GM21381 (cell line): ENCODE results near the gene SUPV3L1.
"Not testable (repeated sequence)": the region's sequence is repeated elsewhere in the genome, so short reads cannot be mapped to it uniquely, and the experiment has no call there.

Experiments
- ATAC-seq: cut with Tn5 transposase; IDR thresholded peaks from one replicate; pipeline ENCODE4 v1.9.1; 2021; ENCODE audit warnings: mild to moderate bottlenecking, moderate library complexity; ENCODE audit not compliant: unreplicated experiment

Gene SUPV3L1

DNA sequence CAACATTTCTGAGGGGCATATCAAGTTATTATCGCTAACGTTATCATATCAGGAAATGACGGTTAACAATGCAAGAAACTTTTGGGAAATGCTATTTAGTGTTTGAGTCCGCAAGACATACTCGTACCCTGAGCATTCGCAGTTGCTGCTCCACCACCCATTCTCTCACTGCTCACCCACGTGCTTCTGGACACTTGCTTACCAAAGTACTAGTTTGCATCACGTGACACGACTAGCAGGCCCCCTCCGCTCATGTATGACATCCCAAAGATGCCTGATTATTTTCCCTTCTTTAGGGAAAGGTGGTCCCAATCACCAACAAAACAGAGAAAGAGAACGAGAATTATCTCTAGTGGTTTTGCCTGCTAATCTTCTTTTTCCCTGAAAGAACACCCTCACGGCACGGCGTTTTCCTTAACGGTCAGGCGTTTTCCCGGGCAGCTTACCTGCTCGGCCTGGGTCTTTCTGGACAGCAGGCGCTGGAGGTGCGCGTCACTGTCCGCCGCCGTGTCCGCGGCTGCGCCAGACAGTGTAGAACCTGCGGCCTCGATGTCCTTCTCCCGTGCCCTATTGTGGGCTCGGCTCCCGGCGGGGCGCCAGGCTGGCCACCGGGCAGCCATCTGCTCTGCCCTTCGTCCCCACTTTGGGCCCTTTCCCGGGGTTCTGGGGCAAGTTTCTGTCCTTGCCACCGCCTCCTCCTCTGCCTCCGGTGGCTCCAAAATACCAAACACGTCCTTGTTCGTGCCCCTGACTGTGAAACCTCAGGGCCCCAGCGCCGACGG, at the start of gene SUPV3L1:
TSS of gene SUPV3L1 (plus strand) at position 492 of the 782 bp plus-strand sequence. CDS start at position 550, 58 bp downstream.
- peak; percentile 78 for ATAC-seq

DNA sequence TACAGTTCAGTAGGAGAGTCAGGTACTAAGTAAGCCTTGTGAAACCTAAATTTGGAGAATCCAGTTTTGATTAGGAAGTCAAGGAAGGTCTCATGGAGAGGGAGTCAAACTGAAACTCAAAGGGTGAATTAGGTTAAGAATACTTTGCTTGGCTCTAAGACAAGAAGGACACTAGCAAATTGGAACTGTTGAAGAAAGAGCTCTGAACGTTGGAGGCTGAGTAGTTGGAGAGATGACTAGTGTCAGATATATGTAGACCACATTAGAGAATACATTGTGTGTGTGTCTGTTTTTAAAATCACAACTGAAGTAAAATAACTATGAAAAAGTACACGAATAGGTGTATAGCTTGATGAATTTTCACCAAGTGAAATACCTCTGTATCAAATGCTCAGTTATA, 49.8 kb upstream of the SUPV3L1 start:
- ATAC-seq = no peak

DNA sequence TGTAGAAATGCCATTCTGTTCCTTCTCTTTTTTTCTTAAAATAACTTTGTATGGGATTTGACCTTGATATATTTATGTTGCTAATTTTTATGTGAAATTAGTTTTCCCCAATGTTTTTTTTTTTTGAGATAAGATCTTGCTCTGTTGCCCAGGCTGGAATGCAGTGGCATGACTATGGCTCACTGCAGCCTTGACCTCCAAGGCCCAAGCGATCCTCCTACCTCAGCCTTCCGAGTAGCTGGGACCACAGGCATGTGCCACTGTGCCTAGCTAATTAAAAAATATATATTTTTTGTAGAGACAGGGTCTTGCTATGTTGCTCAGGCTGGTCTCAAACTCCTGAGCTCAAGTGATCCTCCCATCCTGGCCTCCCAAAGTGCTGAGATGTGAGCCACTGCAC, 40.1 kb upstream of the SUPV3L1 start:
- ATAC-seq = no peak

DNA sequence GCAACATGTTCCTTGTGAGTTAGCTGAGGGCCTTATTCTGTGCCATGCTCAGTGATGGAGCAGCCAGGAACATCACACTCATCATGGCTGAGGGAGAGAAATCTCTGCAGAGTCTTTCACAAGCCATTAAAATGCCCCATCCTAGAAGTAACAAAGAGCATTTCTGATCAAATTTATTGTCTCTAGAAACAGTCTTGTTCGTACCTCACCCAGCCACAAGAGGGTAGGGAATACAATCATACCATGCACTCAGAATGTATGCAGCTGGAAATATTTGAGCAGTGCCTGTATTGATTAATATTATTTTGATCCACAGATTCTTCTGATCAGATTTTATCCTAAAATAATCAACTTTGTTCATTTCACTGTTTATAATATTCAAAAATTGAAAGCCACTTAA, 38.7 kb upstream of the SUPV3L1 start:
- no peak for ATAC-seq

DNA sequence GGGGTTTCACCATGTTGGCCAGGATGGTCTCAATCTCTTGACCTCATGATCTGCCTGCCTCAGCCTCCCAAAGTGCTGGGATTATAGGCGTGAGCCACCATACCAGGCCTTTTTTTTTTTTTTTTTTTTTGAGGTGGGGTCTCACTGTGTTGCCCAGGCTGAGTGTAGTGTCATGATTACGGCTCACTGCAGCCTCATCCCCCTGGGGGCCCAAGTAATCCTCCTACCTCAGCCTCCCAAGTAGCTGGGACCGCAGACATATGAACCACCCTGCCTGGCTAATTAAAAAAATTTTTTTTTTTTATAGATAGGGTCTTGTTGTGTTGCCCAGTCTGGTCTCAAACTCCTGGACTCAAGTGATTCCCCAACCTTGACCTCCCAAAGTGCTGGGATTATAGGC, 38.0 kb upstream of the SUPV3L1 start:
- ATAC-seq = not testable (repeated sequence)

DNA sequence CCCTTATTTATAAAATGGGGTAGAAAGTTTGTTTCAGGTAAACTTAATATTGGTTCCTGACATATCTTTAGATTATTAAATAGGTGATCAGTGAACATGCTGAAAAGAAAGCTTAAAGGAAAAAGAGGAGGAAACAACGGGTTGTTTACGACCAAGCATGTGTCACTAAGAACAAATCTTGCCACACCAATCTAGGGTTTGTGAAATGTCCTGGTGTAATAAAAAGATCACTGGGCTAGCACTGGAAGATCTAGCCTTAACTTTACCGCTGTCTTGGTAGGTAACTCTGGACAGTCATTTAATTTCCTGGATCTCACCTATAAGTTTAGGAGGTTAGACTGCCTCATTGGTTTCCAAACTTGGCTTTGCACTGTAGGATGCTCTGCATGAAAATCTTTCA, 37.1 kb upstream of the SUPV3L1 start:
- ATAC-seq = no peak

DNA sequence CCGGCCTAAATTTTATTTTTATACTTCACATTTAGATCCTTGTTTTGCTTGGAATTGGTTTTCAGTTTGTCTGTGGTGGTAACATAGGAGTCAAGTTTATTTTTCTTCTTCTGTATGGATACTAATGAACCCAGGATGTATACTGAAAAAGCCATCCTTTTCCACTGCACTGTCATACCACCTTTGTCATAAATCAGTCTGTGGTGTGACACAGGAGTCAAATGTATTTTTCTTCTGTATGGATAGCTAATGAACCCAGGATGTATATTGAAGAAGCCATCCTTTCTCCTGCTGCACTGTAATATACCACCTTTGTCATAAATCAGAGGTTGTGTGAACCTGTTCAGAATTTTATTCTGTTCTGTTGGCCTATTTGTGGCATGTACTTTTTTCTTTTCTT, 34.7 kb upstream of the SUPV3L1 start:
- ATAC-seq = no peak

DNA sequence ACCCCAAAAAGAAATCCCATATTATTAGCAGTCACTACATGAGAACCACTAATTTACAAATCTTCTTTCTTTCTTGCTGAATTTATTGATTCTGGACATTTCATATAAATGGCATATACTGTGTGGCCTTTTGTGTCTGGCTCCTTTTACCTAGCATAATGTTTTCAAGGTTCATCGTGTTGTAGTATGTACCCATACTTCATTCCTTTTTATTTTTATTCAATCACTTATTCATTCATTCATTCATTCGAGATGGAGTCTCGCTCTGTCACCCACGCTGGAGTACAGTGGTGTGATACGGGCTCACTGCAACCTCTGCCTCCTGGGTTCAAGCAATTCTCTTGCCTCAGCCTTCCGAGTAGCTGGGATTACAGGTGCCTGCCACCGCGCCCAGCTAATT, 34.2 kb upstream of the SUPV3L1 start:
- ATAC-seq = no peak

DNA sequence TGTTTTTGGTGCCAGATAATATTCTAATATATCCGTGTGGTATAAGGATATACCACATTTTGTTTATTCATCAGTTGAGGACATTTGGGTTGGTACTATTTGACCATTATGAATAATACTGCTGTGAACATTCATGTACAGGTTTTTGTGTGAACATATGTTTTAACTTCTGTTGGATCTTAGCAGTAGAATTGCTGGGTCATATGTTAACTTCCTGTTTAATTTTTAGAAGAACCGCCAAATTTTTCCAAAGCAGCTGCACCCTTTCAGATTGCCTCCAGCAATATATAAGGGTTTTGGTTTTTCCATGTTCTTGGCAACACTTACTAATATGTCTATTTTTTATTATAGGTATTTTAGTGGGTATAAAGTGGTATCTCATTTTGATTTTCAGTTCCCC, 33.3 kb upstream of the SUPV3L1 start:
- no peak for ATAC-seq

DNA sequence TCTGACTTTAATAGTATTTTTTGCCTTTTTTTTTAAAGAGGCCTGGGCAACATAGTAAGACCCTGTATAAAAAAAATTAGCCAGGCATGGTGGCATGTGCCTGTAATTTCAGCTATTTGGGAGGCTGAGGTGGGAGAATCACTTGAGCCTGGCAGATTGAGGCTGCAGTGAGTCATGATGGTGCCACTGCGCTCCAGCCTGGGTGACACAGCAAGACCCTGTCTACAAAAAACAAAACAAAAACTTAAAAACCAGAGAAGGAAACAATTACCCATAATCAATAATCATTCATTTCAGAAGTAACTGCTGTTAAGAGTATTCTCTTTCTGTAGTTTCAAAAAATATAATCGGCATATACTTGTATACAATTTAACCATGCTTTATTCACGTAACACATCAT, 28.1 kb upstream of the SUPV3L1 start:
- no peak for ATAC-seq

DNA sequence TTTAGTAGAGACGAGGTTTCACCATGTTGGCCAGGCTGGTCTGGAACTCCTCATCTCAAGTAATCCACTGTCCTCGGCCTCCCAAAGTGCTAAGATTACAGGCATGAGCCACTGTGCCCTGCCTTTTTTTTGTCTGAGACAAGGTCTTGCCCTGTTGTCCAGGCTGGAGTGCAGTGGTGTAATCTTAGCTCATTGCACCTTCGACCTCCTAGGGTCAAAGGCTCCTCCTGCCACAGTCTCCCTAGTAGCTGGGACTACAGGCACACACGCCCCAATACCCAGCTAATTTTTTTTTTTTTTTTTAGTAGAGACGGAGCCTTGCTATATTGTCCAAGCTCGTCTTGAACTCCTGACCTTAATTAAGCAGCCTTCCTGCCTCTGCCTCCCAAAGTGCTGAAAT, 26.8 kb upstream of the SUPV3L1 start:
- no peak for ATAC-seq

DNA sequence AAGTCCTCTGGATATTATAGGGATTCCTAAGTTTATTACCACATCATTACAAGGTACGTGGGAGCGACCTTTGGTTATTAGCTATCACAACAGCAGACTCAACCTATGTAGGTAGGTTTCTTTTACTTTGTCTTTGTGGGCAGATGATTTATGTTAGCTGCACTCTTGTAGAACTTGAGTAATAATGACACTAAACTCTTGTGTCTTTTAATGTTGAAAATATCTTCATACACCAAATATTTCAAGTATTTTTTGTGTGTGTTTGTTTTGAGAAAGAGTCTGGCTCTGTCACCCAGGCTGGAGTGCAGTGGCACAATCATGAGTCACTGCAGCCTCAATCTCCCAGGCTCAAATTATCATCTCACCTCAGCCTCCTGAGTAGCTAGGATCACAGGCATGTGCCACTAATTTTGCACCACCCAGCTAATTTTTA, 19.2 kb upstream of the SUPV3L1 start:
- ATAC-seq = no peak

DNA sequence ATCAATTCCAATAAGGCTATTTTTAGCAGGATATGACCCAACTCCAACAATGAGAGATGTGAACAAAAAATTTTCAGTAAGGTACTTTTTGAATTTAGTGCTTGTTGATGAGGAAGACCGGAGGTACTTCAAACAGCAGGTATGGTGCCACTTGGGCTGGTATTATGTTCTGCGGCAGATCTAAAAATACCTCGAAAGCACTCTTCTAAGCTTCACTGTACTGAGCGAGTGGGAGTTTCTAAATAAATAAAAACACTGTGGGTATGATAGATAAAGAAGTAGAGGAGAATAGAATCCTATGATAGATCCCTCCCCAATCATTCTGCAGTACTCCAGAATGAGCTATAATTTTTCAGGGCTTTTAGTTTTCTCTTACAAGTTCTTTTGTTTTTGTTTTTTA, 11.5 kb upstream of the SUPV3L1 start:
- ATAC-seq = no peak

DNA sequence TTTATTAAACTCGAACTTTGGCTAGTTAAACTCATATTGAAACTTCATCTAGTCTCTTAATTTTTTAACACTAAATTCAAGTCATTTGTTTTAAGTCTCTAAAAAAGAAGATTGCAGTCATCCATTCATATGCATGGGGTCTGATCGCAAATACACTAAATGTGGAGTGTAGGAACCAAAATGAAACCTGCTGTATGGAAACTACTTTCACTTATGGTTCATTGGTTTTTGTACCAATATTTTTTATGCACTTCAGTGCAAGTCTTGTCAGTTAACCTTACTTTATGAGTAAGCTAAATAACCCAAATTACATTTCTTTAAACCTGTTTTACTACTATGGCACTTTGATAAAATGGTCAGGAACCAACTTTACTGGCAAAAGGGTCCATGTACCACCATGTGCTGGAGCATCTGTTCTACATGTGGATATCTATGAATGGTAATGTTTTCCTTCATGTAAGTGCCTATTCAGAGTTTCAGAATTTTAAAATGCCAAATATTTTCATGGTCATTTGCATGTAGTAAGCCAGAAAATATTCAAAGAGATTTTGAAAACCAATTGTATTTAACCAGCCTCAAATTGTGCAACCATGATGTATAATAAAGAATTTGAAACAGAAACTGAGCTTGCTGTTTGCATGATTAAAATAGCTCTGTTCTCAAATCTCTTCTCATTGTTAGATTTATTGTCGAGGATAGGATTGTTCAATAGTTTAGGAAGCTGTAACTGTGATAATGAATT, 7.6 kb upstream of the SUPV3L1 start:
- no peak for ATAC-seq

DNA sequence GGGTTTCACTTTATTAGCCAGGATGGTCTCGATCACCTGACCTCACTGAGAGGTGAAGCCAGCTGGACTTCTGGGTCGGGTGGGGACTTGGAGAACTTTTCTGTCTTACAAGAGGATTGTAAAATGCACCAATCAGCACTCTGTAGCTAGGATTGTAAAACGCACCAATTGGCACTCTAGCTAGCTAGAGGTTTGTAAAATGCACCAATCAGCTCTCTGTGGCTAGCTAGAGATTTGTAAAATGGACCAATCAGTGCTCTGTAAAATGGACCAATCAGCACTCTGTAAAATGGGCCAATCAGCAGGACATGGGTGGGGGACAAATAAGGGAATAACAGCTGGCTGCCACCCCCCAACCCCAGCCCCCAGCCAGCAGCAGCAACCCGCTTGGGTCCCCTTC, 4.7 kb upstream of the SUPV3L1 start:
- ATAC-seq = not testable (repeated sequence)

DNA sequence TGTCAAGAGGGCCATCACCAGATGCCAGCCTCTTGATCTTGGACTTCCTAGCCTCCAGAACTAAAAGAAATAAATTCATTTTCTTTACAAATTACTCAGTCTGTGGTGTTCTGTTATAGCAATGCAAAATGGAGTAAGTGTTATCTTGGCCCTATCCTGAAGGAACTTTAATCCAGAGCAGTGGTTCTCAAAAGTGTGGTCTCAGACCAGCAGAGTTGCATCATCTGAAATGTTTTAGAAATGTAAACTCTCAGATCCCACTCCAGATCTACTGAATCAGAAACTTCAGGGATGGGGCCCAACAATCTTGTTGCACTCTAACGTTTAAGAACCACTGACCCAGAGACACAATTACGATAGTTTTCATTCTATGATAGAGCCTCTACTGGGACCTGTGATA, 3.2 kb upstream of the SUPV3L1 start:
- ATAC-seq = no peak

DNA sequence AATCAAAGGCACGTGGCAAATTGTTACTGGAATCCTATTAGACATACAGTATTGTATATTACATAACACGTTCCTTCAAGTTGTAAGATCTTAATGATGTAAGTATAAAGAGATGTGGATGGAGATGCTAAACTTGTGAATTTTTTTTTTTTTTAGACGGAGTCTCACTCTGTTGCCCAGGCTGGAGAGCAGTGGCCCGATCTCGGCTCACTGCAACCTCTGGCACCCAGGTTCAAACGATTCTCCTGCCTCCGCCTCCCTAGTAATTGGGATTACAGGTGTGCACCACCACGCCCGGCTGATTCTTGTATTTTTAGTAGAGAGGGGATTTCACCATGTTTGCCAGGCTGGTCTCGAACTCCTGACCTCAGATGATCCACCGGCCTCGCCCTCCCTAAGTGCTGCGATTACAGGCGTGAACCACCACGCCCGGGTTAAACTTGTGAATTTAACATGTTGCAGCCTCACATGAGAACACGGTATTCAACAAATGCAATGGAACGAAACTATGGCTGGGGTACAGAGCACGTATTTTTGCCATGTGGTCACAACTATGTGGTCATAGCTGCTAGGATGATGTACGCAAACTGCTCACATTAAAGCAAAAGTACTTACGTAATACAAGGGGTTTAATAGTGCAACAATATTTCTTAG, 818 bp upstream of the SUPV3L1 start:
- ATAC-seq = peak; percentile 10

DNA sequence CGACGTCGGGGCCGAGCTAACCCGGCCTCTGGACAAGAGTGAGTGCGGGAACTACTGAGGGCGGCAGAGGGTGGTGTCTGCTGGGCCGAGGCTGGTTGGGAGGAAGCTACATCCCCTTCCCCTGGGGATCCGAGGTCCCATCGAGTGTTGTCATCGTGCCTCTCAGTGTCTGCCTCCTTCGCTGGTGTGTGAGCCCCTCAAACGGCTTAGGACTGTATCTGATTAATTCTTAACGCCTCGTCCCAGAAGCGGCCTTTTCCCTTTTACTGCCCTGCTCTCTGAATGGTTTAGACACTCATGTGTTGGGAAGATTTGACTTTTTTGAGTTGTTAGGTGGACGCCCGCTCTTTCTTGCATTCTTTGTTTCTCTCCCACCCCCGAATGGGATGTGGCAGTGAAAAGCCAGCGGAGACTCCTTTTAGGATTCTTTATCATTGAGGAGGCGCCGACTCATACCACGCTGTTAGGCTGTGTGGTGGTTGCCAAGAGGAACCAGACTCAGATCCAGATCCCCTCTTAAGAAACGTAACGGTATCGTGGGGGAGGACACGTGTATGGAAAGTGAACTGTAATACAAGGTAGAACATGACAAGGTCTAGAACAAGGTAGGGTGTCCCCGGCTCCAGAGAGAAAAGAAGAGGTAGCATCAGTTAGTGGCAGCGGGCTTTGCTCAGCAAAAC, 631 bp downstream of the SUPV3L1 start:
- ATAC-seq = peak; percentile 25

DNA sequence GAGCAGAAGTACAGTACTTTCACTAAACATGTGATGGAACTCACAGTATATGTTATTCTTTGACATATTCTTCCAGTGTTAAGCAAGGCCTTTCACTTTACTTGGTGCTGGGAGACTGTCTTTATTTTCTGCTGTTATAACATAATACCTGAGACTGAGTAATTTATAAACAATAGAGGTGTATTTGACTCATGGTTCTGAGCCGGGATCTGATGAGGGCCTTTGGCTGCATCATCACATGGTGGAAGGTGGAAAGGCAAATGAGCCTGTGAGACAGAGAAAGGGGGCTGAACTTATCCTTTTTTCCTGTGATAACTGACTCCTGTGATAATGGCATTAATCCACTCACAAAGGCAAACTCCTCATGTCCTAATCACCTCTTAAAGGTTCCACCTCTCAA, 1.4 kb downstream of the SUPV3L1 start:
- ATAC-seq = no peak

DNA sequence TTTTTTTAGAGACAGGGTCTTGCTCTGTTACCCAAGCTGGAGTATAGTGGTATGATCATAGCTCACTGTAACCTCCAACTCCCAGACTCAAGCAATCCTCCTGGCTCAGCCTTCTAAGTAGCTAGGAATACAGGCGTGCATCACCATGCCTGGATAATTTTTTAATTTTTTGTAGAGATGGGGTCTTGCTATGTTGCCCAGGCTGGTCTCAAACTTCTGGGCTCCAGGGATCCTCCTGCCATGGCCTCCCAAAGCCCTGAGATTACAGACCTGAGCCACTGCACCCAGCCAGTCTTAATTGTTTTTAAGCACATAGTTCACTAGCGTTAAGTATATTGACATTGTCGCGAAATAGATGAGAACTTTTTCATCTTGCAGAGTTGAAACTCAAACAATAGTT, 2.0 kb downstream of the SUPV3L1 start:
- no peak for ATAC-seq

DNA sequence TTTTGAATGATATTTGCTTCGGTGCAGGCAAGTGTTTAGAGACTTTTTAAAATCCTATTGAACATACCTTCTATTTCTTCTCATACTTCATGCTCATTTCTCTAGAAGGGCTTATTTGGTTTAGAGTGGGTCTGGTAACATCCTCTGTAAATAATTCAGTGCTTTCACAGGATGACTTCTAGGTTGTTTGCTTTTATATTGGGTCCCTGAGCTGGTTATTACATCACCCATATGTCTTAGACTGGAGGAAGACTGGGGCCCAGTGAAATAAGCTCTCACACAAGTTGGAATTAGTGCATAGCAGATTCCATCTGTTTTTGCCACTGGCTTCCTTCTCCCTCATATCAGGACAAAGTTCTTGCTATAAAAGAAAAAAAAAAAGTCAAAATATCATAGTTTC, 6.5 kb downstream of the SUPV3L1 start:
- no peak for ATAC-seq
